Loucy (cell line): ENCODE results near the gene RRP1B.

Experiments used
- H2AFZ ChIP-seq: fragments of 200-600 bp; sonication (generic); 2 replicates; pipeline ENCODE4 v1.6.0; 2016; ENCODE audit warnings: antibody characterized with exemption, mild to moderate bottlenecking, low read length, moderate library complexity
- H3F3A ChIP-seq: fragments of 200-600 bp; 2 replicates; pipeline ENCODE4 v1.6.0; 2016; ENCODE audit warnings: antibody characterized with exemption, low read depth, mild to moderate bottlenecking
- H3K27me3 ChIP-seq: fragments of 200-600 bp; sonication (generic); 2 replicates; pipeline ENCODE4 v1.6.1; 2014; ENCODE audit warnings: low read length, mild to moderate bottlenecking; ENCODE audit not compliant: insufficient read depth, poor library complexity, severe bottlenecking
- H3K36me3 ChIP-seq: fragments of 200-600 bp; sonication (generic); 2 replicates; pipeline ENCODE4 v1.6.1; 2016; ENCODE audit warnings: low read length; ENCODE audit not compliant: insufficient read depth
- H3K4me1 ChIP-seq: fragments of 200-600 bp; sonication (generic); 2 replicates; pipeline ENCODE4 v1.5.1; 2014; ENCODE audit warnings: low read length, mild to moderate bottlenecking; ENCODE audit not compliant: insufficient read depth, poor library complexity, severe bottlenecking
- H3K4me2 ChIP-seq: fragments of 200-600 bp; sonication (generic); 2 replicates; pipeline ENCODE4 v1.6.0; 2014; ENCODE audit warnings: antibody characterized with exemption, low read length, low read depth, mild to moderate bottlenecking; ENCODE audit not compliant: poor library complexity, severe bottlenecking
- H3K4me3 ChIP-seq: fragments of 200-600 bp; sonication (generic); 2 replicates; pipeline ENCODE4 v1.5.1; 2014; ENCODE audit warnings: low read length, mild to moderate bottlenecking, mixed read lengths; ENCODE audit not compliant: poor library complexity, severe bottlenecking
- H3K79me2 ChIP-seq: fragments of 200-600 bp; sonication (generic); 2 replicates; pipeline ENCODE4 v1.6.1; 2014; ENCODE audit warnings: low read length; ENCODE audit not compliant: insufficient read depth
- H3K9ac ChIP-seq: fragments of 200-600 bp; sonication (generic); 2 replicates; pipeline ENCODE4 v1.6.0; 2014; ENCODE audit warnings: mild to moderate bottlenecking, low read depth, low read length, moderate library complexity; ENCODE audit not compliant: poor library complexity, severe bottlenecking
- H3K9me2 ChIP-seq: fragments of 200-600 bp; sonication (generic); replicated peaks from 2 replicates; pipeline ENCODE4 v1.6.1; 2016; ENCODE audit warnings: low read depth, low read length, mixed read lengths
- H3K9me3 ChIP-seq: fragments of 200-600 bp; sonication (generic); 2 replicates; pipeline ENCODE4 v1.6.1; 2014; ENCODE audit warnings: mild to moderate bottlenecking, antibody characterized with exemption, low read length, low read depth; ENCODE audit not compliant: insufficient read depth
- H4K20me1 ChIP-seq: fragments of 200-600 bp; sonication (generic); 2 replicates; pipeline ENCODE4 v1.6.0; 2014; ENCODE audit warnings: antibody characterized with exemption, low read length, mild to moderate bottlenecking; ENCODE audit not compliant: insufficient read depth, poor library complexity, severe bottlenecking
- EZH2phosphoT487 ChIP-seq: fragments of 200-600 bp; IDR thresholded peaks from 2 replicates; pipeline ENCODE4 v1.6.1; 2018; ENCODE audit warnings: antibody characterized with exemption, mild to moderate bottlenecking, moderate library complexity, borderline replicate concordance
- TF ChIP-seq, protein P1 (sequence below): fragments of 200-600 bp; sonication (generic); conservative IDR thresholded peaks from 2 replicates; pipeline ENCODE4 v1.5.1; 2014; ENCODE audit warnings: mild to moderate bottlenecking, antibody characterized with exemption, low read length

RRP1B gene

DNA sequence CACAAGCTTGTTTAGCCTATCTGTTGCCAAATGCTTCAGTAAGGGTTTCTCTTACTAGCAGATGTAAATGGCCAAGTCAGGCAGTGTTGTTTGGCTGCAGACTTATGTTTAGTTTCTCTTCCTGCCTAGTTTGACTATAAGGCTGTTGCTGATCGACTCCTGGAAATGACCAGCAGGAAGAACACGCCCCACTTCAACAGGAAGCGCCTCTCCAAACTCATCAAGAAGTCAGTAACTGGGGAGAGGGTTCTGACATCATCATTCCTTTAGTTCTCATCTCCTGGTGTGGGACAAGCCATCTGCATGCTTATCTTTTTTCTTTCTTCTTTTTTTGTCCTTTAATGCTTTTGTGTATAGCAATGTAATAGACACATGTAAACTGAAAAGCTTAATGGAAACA, 25.1 kb downstream of the RRP1B start:
- Histone ChIP-seq H4K20me1 (no peaks in the 10 kb centered on the region), H3K36me3 (peaks cover 77% of the 10 kb centered on the region; the same call in 1 of the 2 replicates), H3K79me2 (no peaks in the 10 kb centered on the region), H3K27me3 (no peaks in the 10 kb centered on the region), H3K4me1 (no peaks in the 10 kb centered on the region), H3F3A (no peaks in the 10 kb centered on the region), H2AFZ (no peak overlapping the region), H3K4me3 (no peak overlapping the region), H3K9ac (no peak overlapping the region), H3K4me2 (no peak overlapping the region), H3K9me3 (no peaks in the 10 kb centered on the region), H3K9me2 (no peaks in the 10 kb centered on the region)
- TF ChIP-seq, protein P1, sequence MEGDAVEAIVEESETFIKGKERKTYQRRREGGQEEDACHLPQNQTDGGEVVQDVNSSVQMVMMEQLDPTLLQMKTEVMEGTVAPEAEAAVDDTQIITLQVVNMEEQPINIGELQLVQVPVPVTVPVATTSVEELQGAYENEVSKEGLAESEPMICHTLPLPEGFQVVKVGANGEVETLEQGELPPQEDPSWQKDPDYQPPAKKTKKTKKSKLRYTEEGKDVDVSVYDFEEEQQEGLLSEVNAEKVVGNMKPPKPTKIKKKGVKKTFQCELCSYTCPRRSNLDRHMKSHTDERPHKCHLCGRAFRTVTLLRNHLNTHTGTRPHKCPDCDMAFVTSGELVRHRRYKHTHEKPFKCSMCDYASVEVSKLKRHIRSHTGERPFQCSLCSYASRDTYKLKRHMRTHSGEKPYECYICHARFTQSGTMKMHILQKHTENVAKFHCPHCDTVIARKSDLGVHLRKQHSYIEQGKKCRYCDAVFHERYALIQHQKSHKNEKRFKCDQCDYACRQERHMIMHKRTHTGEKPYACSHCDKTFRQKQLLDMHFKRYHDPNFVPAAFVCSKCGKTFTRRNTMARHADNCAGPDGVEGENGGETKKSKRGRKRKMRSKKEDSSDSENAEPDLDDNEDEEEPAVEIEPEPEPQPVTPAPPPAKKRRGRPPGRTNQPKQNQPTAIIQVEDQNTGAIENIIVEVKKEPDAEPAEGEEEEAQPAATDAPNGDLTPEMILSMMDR: no peak
- no peak for TF ChIP-seq EZH2phosphoT487

DNA sequence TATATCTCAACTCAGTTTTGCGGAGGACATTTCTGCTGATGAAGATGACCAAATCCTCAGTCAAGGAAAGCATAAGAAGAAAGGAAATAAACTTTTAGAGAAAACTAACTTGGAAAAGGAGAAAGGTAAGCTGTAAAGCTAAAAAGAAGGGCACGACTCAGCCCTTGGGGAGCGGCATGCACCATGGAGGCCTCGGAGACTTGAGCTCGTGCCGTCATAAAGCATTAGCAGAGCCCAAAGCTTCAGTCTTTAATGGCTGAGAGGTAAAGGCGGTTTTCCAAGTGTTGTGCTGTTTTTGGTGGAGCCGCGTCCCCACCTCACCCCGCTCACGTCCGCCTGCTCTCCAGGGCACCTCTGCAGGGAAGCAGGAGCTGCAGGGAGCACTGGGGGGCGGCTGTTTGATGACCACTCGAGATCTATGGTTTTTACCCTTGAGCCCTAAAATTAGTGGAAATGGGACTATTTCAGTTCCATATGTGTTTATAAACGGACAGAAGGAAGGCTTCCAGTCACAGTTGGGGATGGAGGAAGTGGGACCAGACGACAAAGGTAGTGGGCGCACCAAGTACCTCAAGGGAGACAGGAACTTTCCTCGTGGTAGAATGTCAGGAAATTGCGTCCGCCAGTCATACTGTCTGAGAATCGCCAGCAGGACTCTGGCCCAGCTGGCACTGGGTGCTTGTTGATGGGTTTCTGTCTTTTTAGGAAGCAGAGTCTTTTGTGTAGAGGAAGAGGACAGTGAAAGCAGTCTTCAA, 27.6 kb downstream of the RRP1B start:
- no peaks in the 10 kb centered on the region for H3K9me3 ChIP-seq
- no peak overlapping the region for H3K9ac ChIP-seq
- H3K4me1 ChIP-seq: no peaks in the 10 kb centered on the region
- TF ChIP-seq EZH2phosphoT487: no peak
- peaks cover 91% of the 10 kb centered on the region for H3K36me3 ChIP-seq
- no peak overlapping the region for H2AFZ ChIP-seq
- no peaks in the 10 kb centered on the region for H4K20me1 ChIP-seq
- no peaks in the 10 kb centered on the region for H3K79me2 ChIP-seq
- H3K4me2 ChIP-seq: no peak overlapping the region
- H3K27me3 ChIP-seq: no peaks in the 10 kb centered on the region
- no peaks in the 10 kb centered on the region for H3F3A ChIP-seq
- H3K9me2 ChIP-seq: no peaks in the 10 kb centered on the region
- no peak overlapping the region for H3K4me3 ChIP-seq

DNA sequence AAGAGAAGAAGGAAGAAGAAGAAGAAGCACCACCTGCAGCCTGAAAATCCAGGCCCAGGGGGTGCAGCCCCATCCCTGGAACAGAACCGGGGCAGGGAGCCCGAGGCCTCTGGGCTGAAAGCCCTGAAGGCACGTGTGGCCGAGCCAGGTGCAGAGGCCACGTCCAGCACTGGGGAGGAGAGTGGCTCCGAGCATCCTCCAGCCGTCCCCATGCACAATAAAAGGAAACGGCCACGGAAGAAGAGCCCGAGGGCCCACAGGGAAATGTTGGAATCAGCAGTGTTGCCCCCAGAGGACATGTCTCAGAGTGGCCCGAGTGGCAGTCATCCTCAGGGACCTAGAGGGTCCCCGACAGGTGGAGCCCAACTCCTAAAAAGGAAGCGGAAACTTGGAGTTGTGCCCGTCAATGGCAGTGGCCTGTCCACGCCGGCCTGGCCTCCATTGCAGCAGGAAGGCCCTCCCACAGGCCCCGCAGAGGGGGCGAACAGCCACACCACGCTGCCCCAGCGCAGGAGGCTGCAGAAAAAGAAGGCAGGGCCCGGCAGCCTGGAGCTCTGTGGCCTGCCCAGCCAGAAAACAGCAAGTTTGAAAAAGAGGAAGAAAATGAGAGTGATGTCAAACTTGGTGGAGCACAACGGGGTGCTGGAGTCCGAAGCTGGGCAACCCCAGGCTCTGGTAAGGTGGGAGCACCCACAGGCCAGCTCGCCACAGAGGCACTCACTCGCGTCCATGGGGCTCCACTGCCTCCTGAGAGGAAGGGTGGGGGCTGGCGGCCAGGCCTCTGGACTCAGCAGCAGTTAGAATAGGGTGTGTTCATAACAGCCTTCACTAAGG, 28.4 kb downstream of the RRP1B start:
- no peak overlapping the region for H3K9ac ChIP-seq
- no peak overlapping the region for H2AFZ ChIP-seq
- TF ChIP-seq EZH2phosphoT487: no peak
- TF ChIP-seq, protein P1: no peak
- no peaks in the 10 kb centered on the region for H3K9me3 ChIP-seq
- H4K20me1 ChIP-seq: no peaks in the 10 kb centered on the region
- H3K36me3 ChIP-seq: peaks cover 90% of the 10 kb centered on the region
- H3K4me2 ChIP-seq: no peak overlapping the region
- no peaks in the 10 kb centered on the region for H3K4me1 ChIP-seq
- no peaks in the 10 kb centered on the region for H3K79me2 ChIP-seq
- H3K27me3 ChIP-seq: no peaks in the 10 kb centered on the region
- H3K9me2 ChIP-seq: no peaks in the 10 kb centered on the region
- H3K4me3 ChIP-seq: no peak overlapping the region
- H3F3A ChIP-seq: no peaks in the 10 kb centered on the region
